GM06990 (cell line): ENCODE measurements around the gene CNOT8.
"Not testable (repeated sequence)": the region's sequence is repeated elsewhere in the genome, so short reads cannot be mapped to it uniquely, and the experiment has no call there.

Experiments
- DNase-seq: peaks from one replicate; pipeline ENCODE4 v3.0.0-alpha.2; 2011; ENCODE audit not compliant: insufficient read length; ENCODE audit errors: extremely low read depth
- H3K27me3 ChIP-seq: replicated peaks from 2 replicates; pipeline ENCODE4 v1.6.0; 2011; ENCODE audit warnings: low read length; ENCODE audit not compliant: control insufficient read depth, insufficient read depth
- H3K36me3 ChIP-seq: 2 replicates; pipeline ENCODE4 v1.5.1; 2011; ENCODE audit warnings: low read length; ENCODE audit not compliant: control insufficient read depth, insufficient read depth
- H3K4me3 ChIP-seq: replicated peaks from 2 replicates; pipeline ENCODE4 v1.5.1; 2011; ENCODE audit warnings: low read depth, mild to moderate bottlenecking, control low read depth, low read length
- TF ChIP-seq, protein P1 (sequence below): IDR thresholded peaks from 2 replicates; pipeline ENCODE4 v1.5.1; 2011; ENCODE audit warnings: low read length, control low read depth, mild to moderate bottlenecking, inconsistent platforms; ENCODE audit not compliant: insufficient read depth, poor library complexity, severe bottlenecking

The CNOT8 gene

DNA sequence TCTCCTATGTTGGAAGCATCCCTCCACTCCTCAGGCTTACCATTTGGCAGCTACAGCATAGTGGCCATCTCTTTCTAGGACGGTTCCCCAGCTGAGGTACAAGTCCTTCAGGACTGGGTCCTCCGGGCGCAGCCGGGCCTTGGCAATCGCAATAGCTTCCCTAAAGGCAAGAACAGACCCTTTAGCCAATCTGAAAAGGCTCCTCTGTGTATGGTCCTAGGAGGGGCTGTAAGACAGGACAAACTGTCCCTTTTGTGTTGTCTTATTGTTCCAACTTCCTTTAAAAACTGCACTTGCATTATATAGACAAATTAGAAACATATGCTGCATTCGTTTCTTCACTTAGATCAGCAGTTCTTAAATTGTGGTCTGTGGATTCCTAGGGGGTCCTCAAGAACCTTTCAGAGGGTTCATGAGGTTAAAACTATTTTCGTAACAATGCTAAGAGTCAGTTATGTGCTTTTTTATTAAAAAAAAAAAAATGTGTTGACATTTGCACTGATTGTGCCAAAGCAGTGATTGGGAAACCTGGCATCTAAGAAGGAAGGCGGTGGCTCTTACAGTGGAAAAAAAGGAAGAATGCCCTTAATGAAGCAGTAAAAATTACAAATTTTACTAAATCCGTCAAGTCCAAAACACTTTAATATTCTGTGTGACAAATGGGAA is 40.9 kb downstream of the CNOT8 start:
- DNase-seq: no peak
- Histone ChIP-seq H3K27me3 (no peaks in the 10 kb centered on the region), H3K36me3 (peaks cover 11% of the 10 kb centered on the region), H3K4me3 (no peak overlapping the region)
- TF ChIP-seq, protein P1, sequence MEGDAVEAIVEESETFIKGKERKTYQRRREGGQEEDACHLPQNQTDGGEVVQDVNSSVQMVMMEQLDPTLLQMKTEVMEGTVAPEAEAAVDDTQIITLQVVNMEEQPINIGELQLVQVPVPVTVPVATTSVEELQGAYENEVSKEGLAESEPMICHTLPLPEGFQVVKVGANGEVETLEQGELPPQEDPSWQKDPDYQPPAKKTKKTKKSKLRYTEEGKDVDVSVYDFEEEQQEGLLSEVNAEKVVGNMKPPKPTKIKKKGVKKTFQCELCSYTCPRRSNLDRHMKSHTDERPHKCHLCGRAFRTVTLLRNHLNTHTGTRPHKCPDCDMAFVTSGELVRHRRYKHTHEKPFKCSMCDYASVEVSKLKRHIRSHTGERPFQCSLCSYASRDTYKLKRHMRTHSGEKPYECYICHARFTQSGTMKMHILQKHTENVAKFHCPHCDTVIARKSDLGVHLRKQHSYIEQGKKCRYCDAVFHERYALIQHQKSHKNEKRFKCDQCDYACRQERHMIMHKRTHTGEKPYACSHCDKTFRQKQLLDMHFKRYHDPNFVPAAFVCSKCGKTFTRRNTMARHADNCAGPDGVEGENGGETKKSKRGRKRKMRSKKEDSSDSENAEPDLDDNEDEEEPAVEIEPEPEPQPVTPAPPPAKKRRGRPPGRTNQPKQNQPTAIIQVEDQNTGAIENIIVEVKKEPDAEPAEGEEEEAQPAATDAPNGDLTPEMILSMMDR: no peak

DNA sequence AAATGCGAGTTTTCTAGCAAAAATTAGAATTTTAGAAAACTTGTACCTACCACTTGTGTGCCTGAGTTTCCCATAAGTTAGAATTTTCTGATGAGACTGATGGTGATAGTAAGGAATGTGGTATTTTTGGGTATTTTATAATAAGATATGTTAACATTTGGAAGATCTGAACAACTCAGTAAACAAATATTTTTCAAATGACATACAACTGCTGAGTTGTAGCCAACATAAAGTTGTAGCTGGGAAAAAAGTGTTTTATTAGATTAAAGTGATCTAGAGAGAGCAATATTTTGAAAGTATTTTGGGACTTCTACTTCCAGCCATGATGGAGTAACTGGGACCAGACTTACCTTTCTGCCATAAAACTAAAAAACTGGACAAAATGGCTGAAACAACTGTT is 41.6 kb downstream of the CNOT8 start:
- TF ChIP-seq, protein P1: no peak
- no peak overlapping the region for H3K4me3 ChIP-seq
- DNase-seq: no peak
- peaks cover 13% of the 10 kb centered on the region for H3K36me3 ChIP-seq
- no peaks in the 10 kb centered on the region for H3K27me3 ChIP-seq

DNA sequence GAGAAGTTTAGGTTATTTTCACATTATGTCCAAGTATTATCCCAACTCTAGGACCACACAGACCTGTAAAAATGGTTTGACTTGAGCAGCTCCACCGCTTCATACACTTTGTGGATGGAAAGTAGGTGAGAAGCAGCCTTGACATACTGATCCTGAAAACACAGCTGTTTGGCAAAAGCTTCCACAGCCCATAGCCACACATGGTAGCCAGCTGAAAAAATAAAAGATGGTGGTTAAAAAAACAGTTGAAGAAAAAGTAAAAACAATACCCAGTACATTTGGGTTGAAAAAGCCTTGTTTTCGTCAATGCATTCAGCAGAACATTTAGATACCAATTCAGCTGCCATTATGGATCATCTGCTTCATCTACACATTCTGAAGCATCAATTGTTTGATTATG is 42.8 kb downstream of the CNOT8 start:
- TF ChIP-seq, protein P1: no peak
- DNase-seq: no peak
- H3K36me3 ChIP-seq: peaks cover 10% of the 10 kb centered on the region
- H3K4me3 ChIP-seq: no peak overlapping the region
- no peaks in the 10 kb centered on the region for H3K27me3 ChIP-seq

DNA sequence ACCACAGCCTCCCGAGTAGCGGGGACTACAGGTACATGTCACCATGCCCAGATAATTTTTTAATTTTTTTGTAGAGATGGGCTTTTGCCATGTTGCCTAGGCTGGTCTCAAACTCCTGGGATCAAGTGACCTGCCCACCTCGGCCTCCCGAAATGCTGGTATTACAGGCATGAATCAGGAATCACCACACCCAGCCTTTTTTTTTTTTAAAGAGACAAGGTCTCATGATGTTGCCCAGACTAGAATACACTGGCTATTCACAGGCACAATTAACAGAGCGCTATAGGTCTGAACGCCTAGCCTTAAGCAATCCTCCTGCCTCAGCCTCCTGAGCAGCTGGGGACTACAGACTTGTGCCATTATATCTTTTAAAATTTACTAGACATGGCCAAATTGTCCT is 43.5 kb downstream of the CNOT8 start:
- TF ChIP-seq, protein P1: no peak
- Histone ChIP-seq H3K36me3 (peaks cover 8% of the 10 kb centered on the region), H3K27me3 (no peaks in the 10 kb centered on the region), H3K4me3 (no peak overlapping the region)
- no peak for DNase-seq

DNA sequence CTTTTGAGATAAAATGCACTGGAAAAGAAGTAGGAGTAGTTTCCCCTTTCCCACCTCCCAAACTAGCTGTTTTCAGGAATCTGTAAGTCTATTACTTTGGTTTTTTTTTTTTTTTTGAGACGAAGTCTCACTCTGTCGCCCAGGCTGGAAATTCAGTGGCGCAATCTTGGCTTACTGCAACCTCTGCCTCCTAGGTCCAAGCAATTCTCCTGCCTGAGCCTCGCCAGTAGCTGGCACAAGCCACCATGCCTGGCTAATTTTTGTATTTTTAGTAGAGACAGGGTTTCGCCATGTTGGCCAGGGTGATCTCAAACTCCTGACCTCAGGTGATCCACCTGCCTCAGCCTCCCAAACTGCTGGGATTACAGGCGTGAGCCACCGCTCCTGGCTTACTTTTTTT is 47.2 kb downstream of the CNOT8 start:
- H3K36me3 ChIP-seq, H3K27me3 ChIP-seq, DNase-seq, H3K4me3 ChIP-seq: not testable (repeated sequence)

DNA sequence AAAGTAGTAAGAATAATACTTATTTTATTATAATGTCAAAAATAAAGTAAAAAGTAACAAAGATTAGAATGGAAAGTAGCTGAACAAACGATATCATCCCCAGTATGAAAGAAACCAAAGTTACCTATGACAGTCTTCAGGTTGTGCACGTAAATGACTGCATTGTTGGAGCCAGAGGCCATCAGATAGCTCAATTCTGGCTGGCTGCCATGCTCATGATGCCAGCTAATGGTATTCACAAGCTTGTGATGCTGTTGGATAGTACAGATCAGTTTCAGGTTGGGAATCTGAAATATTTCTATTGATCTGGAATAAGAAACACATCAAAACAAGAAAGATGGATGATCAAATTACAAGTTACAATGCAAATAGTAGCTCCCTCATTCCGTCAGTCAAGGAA is 58.4 kb downstream of the CNOT8 start:
- no peaks in the 10 kb centered on the region for H3K27me3 ChIP-seq
- peaks cover 3% of the 10 kb centered on the region; the same call in 1 of the 2 replicates for H3K36me3 ChIP-seq
- no peak for DNase-seq
- no peak overlapping the region for H3K4me3 ChIP-seq
- TF ChIP-seq, protein P1: no peak
